Gastroesophageal sphincter (tissue), 4 donors: ENCODE measurements around the gene KCNH2. TPM values are rescaled to one million over a fixed set of nuclear protein-coding genes. Genes with fewer than 3 reads are reported as not detected.

Experiments
- ATAC-seq: fragments of 150-250 bp; one replicate; pipeline ENCODE4 v1.9.1; 2016; ENCODE audit warnings: mild to moderate bottlenecking, moderate library complexity
- H3K27ac ChIP-seq, 4 donors: fragments of 200-600 bp; sonication (generic) in 3 of 4; 1 replicate in 3 of 4; 2 replicates in 1 of 4; pipeline ENCODE4 v1.5.1; 2016 to 2019
- H3K27me3 ChIP-seq: fragments of 200-600 bp; sonication (generic); one replicate; pipeline ENCODE4 v1.5.1; 2019
- H3K36me3 ChIP-seq, 2 donors: fragments of 200-600 bp; sonication (generic); one replicate each; pipeline ENCODE4 v1.5.1; 2019; ENCODE audit warnings: control low read depth in 1 of 2
- H3K4me1 ChIP-seq, 3 donors: fragments of 200-600 bp; sonication (generic); 1 replicate in 2 of 3; 2 replicates in 1 of 3; pipeline ENCODE4 v1.5.1; 2016 to 2019; ENCODE audit warnings: control low read depth in 2 of 3
- H3K4me3 ChIP-seq, 2 donors: fragments of 200-600 bp; sonication (generic); one replicate each; pipeline ENCODE4 v1.5.1; 2019; ENCODE audit warnings: mild to moderate bottlenecking in 1 of 2, moderate library complexity in 1 of 2
- H3K9me3 ChIP-seq, 3 donors: fragments of 200-600 bp; sonication (generic); one replicate each; pipeline ENCODE4 v1.5.1; 2017 to 2019; ENCODE audit warnings: control low read depth in 2 of 3
- CTCF ChIP-seq, 4 experiments: fragments of 200-600 bp in 2 of 4; fragments of 450-650 bp in 2 of 4; sonication (generic) in 1 of 4; IDR thresholded peaks; one replicate each; pipeline ENCODE4 v1.5.1; 2017 to 2019; ENCODE audit warnings: antibody characterized with exemption in 4 of 4, mild to moderate bottlenecking in 2 of 4, moderate library complexity in 2 of 4
- EP300 ChIP-seq: sonication (generic); formaldehyde crosslinking; IDR thresholded peaks from one replicate; pipeline ENCODE4 v1.6.1; 2017; ENCODE audit warnings: antibody characterized with exemption, mild to moderate bottlenecking
- POLR2A ChIP-seq, 2 donors: fragments of 450-650 bp; IDR thresholded peaks; one replicate each; pipeline ENCODE4 v1.6.1; 2017; ENCODE audit warnings: antibody characterized with exemption in 2 of 2, mild to moderate bottlenecking in 2 of 2, moderate library complexity in 1 of 2
- POLR2AphosphoS5 ChIP-seq: sonication (generic); formaldehyde crosslinking; IDR thresholded peaks from one replicate; pipeline ENCODE4 v1.6.1; 2017; ENCODE audit warnings: antibody characterized with exemption
- WGBS, 2 donors: methylation state at CpG; one replicate each; pipeline ENCODE4 v1.1.5; 2018; ENCODE audit warnings: low coverage in 1 of 2; 5-methylcytosine and 5-hydroxymethylcytosine counted together
- total RNA-seq, 4 donors: library from RNA; depleted of rRNA; stranded (reverse); fragments of >200 nt; gene quantifications; one replicate each; pipeline ENCODE4 v1.1.0, GENCODE V29; 2016

KCNH2 gene
- total RNA-seq, 4 donors from 2014 or later = 26.6 to 63.8 (median 36.3) TPM

GRCh38 chr7:151006590-151007300 is 28.6 kb upstream of the KCNH2 start:
- no peak overlapping the region for H3K4me3 ChIP-seq
- TF ChIP-seq EP300 = no peak
- no peak for TF ChIP-seq POLR2AphosphoS5
- TF ChIP-seq POLR2A (IDR thresholded peaks at IDR 0.05) = no peak
- TF ChIP-seq CTCF (IDR thresholded peaks at IDR 0.05) = no peak
- 71% methylated on average over 1 of the region's 23 CpGs; no CpG with 5 or more reads in 1 of the 2 donors for WGBS, 2 donors
- peaks cover 0 to 38% (median 0%) of the 10 kb centered on the region in 3 donors for H3K4me1 ChIP-seq
- H3K27me3 ChIP-seq = peaks cover 41% of the 10 kb centered on the region
- no peak for ATAC-seq
- H3K9me3 ChIP-seq = no peaks in the 10 kb centered on the region
- peak overlapping the region in 1 of 4 donors; percentile 26 for H3K27ac ChIP-seq
- H3K36me3 ChIP-seq = no peaks in the 10 kb centered on the region

- ATAC-seq = no peak
- WGBS, 2 donors = 78% methylated on average over 7 of the region's 9 CpGs; no CpG with 5 or more reads in 1 of the 2 donors
- Histone ChIP-seq H3K9me3 (no peaks in the 10 kb centered on the region), H3K36me3 (no peaks in the 10 kb centered on the region), H3K4me1 (peaks cover 0 to 37% (median 0%) of the 10 kb centered on the region in 3 donors), H3K4me3 (no peak overlapping the region), H3K27ac (no peak overlapping the region), H3K27me3 (peaks cover 31% of the 10 kb centered on the region)
- no peak for TF ChIP-seq CTCF (IDR thresholded peaks at IDR 0.05)
- TF ChIP-seq POLR2AphosphoS5 = no peak
- no peak for TF ChIP-seq POLR2A (IDR thresholded peaks at IDR 0.05)
- TF ChIP-seq EP300 = no peak
Measured at GRCh38 chr7:151005566-151005965, 27.4 kb upstream of the KCNH2 start.

GRCh38 chr7:151003572-151003971 is 25.5 kb upstream of the KCNH2 start:
- 69 to 71% methylated on average over 7 to 12 of the region's 12 CpGs for WGBS, 2 donors
- Histone ChIP-seq H3K27me3 (peaks cover 16% of the 10 kb centered on the region), H3K4me1 (peaks cover 0 to 22% (median 0%) of the 10 kb centered on the region in 3 donors), H3K36me3 (peaks cover 0 to 8% of the 10 kb centered on the region in 2 donors), H3K9me3 (no peaks in the 10 kb centered on the region), H3K27ac (no peak overlapping the region), H3K4me3 (no peak overlapping the region)
- no peak for ATAC-seq
- TF ChIP-seq CTCF (IDR thresholded peaks at IDR 0.05) = no peak
- no peak for TF ChIP-seq POLR2A (IDR thresholded peaks at IDR 0.05)
- TF ChIP-seq POLR2AphosphoS5 = no peak
- no peak for TF ChIP-seq EP300

GRCh38 chr7:151001546-151001945 is 23.4 kb upstream of the KCNH2 start:
- TF ChIP-seq CTCF (IDR thresholded peaks at IDR 0.05) = no peak
- no peak for TF ChIP-seq EP300
- no peak for TF ChIP-seq POLR2A (IDR thresholded peaks at IDR 0.05)
- TF ChIP-seq POLR2AphosphoS5 = no peak
- H3K36me3 ChIP-seq = peaks cover 0 to 11% of the 10 kb centered on the region in 2 donors
- no peak overlapping the region for H3K4me3 ChIP-seq
- no peak overlapping the region for H3K27ac ChIP-seq
- peaks cover 0 to 11% (median 0%) of the 10 kb centered on the region in 3 donors for H3K4me1 ChIP-seq
- H3K27me3 ChIP-seq = peaks cover 17% of the 10 kb centered on the region
- 100% methylated on average over 1 of the region's 16 CpGs; no CpG with 5 or more reads in 1 of the 2 donors for WGBS, 2 donors
- H3K9me3 ChIP-seq = no peaks in the 10 kb centered on the region
- ATAC-seq = no peak
